CD14-positive monocyte (primary cell): ENCODE data around the gene PDCD2L. TPM values are rescaled to one million over a fixed set of nuclear protein-coding genes. Genes with fewer than 3 reads are reported as not detected.
"Not testable (repeated sequence)": the region's sequence is repeated elsewhere in the genome, so short reads cannot be mapped to it uniquely, and the experiment has no call there.

Experiments used
- DNase-seq, 3 donors: peaks; one replicate each; pipeline ENCODE4 v3.0.0-alpha.2; 2011 to 2022
- H2AFZ ChIP-seq: 2 replicates; pipeline ENCODE4 v1.6.0; 2012; ENCODE audit warnings: mild to moderate bottlenecking, low read depth, low read length, inconsistent platforms; ENCODE audit not compliant: insufficient read depth, poor library complexity, severe bottlenecking
- H3K27ac ChIP-seq, 2 donors: 1 replicate in 1 of 2; 2 replicates in 1 of 2; pipeline ENCODE4 v1.5.1; 2012 to 2013; ENCODE audit warnings: low read length in 2 of 2, control low read depth in 1 of 2, inconsistent platforms in 1 of 2, low read depth in 1 of 2, mild to moderate bottlenecking in 1 of 2
- H3K27me3 ChIP-seq, 2 donors: one replicate each; pipeline versions ENCODE4 v1.6.0 to v1.6.1; 2011 to 2013; ENCODE audit warnings: low read length in 2 of 2; ENCODE audit not compliant: control insufficient read depth in 2 of 2, insufficient read depth in 2 of 2
- H3K36me3 ChIP-seq, 2 donors: replicated peaks in 1 of 2; 1 replicate in 1 of 2; 2 replicates in 1 of 2; pipeline versions ENCODE4 v1.5.1 to v1.6.1; 2012 to 2013; ENCODE audit warnings: low read length in 2 of 2, control low read depth in 1 of 2, inconsistent platforms in 1 of 2, mild to moderate bottlenecking in 1 of 2; ENCODE audit not compliant: insufficient read depth in 2 of 2, control insufficient read depth in 1 of 2
- H3K4me1 ChIP-seq, 2 donors: 1 replicate in 1 of 2; 2 replicates in 1 of 2; pipeline versions ENCODE4 v1.5.1 to v1.6.1; 2012 to 2013; ENCODE audit warnings: low read length in 2 of 2, control low read depth in 1 of 2, inconsistent platforms in 1 of 2, mild to moderate bottlenecking in 1 of 2, moderate library complexity in 1 of 2; ENCODE audit not compliant: insufficient read depth in 2 of 2, control insufficient read depth in 1 of 2
- H3K4me2 ChIP-seq: replicated peaks from 2 replicates; pipeline ENCODE3; 2012; ENCODE audit warnings: low read length, moderate library complexity, mild to moderate bottlenecking; ENCODE audit not compliant: poor library complexity, severe bottlenecking; ENCODE audit errors: extremely low read depth
- H3K4me3 ChIP-seq, 3 experiments: fragments of 200-600 bp in 1 of 3; sonication (generic) in 1 of 3; replicated peaks in 1 of 3; 1 replicate in 2 of 3; 2 replicates in 1 of 3; pipeline ENCODE4 v1.5.1; 2011 to 2013; ENCODE audit warnings: low read length in 3 of 3, mild to moderate bottlenecking in 3 of 3, control low read depth in 2 of 3, low read depth in 2 of 3, inconsistent platforms in 1 of 3, moderate library complexity in 1 of 3
- H3K79me2 ChIP-seq: 2 replicates; pipeline ENCODE4 v1.6.0; 2012; ENCODE audit warnings: mild to moderate bottlenecking, control low read depth, inconsistent platforms, low read length, moderate library complexity; ENCODE audit not compliant: insufficient read depth
- H3K9ac ChIP-seq: 2 replicates; pipeline ENCODE4 v1.6.0; 2017; ENCODE audit warnings: low read length, mild to moderate bottlenecking; ENCODE audit not compliant: insufficient read depth, poor library complexity, severe bottlenecking
- H3K9me3 ChIP-seq, 2 donors: replicated peaks in 1 of 2; 1 replicate in 1 of 2; 2 replicates in 1 of 2; pipeline versions ENCODE4 v1.5.1 to v1.6.1; 2012 to 2013; ENCODE audit warnings: low read length in 2 of 2, control low read depth in 1 of 2; ENCODE audit not compliant: control insufficient read depth in 1 of 2, insufficient read depth in 1 of 2
- H4K20me1 ChIP-seq: 2 replicates; pipeline ENCODE4 v1.6.0; 2012; ENCODE audit warnings: mild to moderate bottlenecking, low read length, control low read depth, moderate library complexity; ENCODE audit not compliant: insufficient read depth
- H3K27ac Mint-ChIP-seq, 7 donors: one replicate each; pipeline ENCODE4 v1.8.0; 2020; ENCODE audit warnings: mild to moderate bottlenecking in 7 of 7, mixed read lengths in 7 of 7, moderate library complexity in 6 of 7, inconsistent platforms in 2 of 7
- H3K27me3 Mint-ChIP-seq, 3 donors: one replicate each; pipeline ENCODE4 v1.8.0; 2021 to 2022; ENCODE audit warnings: low read depth in 3 of 3, mild to moderate bottlenecking in 3 of 3, mixed read lengths in 3 of 3, moderate library complexity in 3 of 3, inconsistent platforms in 1 of 3
- H3K36me3 Mint-ChIP-seq, 2 donors: one replicate each; pipeline ENCODE4 v1.8.0; 2020; ENCODE audit warnings: mixed read lengths in 2 of 2, inconsistent platforms in 1 of 2, mild to moderate bottlenecking in 1 of 2
- H3K4me1 Mint-ChIP-seq: one replicate; pipeline ENCODE4 v1.8.0; 2020; ENCODE audit warnings: mild to moderate bottlenecking, mixed read lengths
- H3K4me3 Mint-ChIP-seq, 2 donors: one replicate each; pipeline ENCODE4 v1.8.0; 2020; ENCODE audit warnings: mild to moderate bottlenecking in 2 of 2, mixed read lengths in 2 of 2, moderate library complexity in 1 of 2
- H3K9me3 Mint-ChIP-seq, 7 donors: one replicate each; pipeline ENCODE4 v1.8.0; 2020 to 2022; ENCODE audit warnings: mixed read lengths in 7 of 7, mild to moderate bottlenecking in 6 of 7, moderate library complexity in 6 of 7, inconsistent platforms in 2 of 7
- CTCF ChIP-seq: fragments of 200-600 bp; IDR thresholded peaks from one replicate; pipeline ENCODE4 v1.8.0; 2022; ENCODE audit warnings: antibody characterized with exemption, mild to moderate bottlenecking
- WGBS: methylation state at CpG from one replicate; pipeline ENCODE4 v1.1.5; 2013; ENCODE audit warnings: missing lambda C conversion rate; ENCODE audit not compliant: insufficient coverage; 5-methylcytosine and 5-hydroxymethylcytosine counted together
- intact Hi-C, 2 donors: fragments of 100-400 bp; cut with micrococcal nuclease; formaldehyde crosslinking; loops; one replicate each; pipeline versions ENCODE4 v1.15.0 to v1.15.1; 2023
- polyA plus RNA-seq, 3 donors: library from polyadenylated mRNA; depleted of rRNA in 1 of 3; unstranded in 2 of 3; stranded (reverse) in 1 of 3; fragments of 300-500 nt in 2 of 3; fragments of >200 nt in 1 of 3; fragmentation: Illumina TruSeq in 2 of 3; gene quantifications; 1 replicate in 2 of 3; 2 replicates in 1 of 3; pipeline ENCODE4 v1.2.3, GENCODE V29; 2012 to 2021

Gene PDCD2L
- polyA plus RNA-seq, 3 donors, result 3.1 to 5.0 (median 4.9) TPM

DNA sequence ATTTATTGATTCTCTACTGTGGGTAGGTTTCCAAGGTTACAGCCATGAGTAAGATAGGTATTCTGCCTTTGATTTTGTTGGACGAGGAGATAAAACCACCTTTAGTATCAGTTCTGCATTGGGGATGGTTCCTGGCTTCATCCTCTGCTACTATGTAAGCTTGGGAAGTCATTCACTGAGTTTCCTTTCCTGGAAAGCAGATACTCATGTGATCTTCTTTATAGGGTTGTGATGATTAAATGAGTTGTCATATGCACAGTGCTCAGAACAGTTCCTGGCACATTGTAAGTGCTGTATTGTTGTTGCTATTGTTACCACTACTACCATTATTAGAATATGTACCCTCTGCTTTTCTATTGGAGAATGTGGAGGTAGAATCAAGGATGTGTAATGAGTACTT lies 64.2 kb downstream of the PDCD2L start:
- Mint-ChIP-seq H3K36me3 (peaks cover 73 to 93% of the 10 kb centered on the region in 2 donors), H3K9me3 (no peaks in the 10 kb centered on the region), H3K4me3 (no peak overlapping the region), H3K27me3 (no peaks in the 10 kb centered on the region), H3K27ac (no peak overlapping the region), H3K4me1 (no peaks in the 10 kb centered on the region)
- Histone ChIP-seq H3K79me2 (no peaks in the 10 kb centered on the region), H3K9me3 (no peaks in the 10 kb centered on the region), H3K36me3 (peaks cover 85 to 100% of the 10 kb centered on the region in 2 donors), H4K20me1 (no peaks in the 10 kb centered on the region), H3K4me1 (peaks cover 0 to 1% of the 10 kb centered on the region in 2 donors), H3K27me3 (no peaks in the 10 kb centered on the region), H2AFZ (no peak overlapping the region), H3K27ac (no peak overlapping the region), H3K4me3 (no peak overlapping the region), H3K9ac (no peak overlapping the region), H3K4me2 (no peak overlapping the region)
- no peak for DNase-seq
- intact Hi-C loops, result no loop called here
- no peak for TF ChIP-seq CTCF
- no CpG with 5 or more reads among the region's 1 CpG for WGBS

- H3K4me1 ChIP-seq, H3K4me2 ChIP-seq, H3K4me3 Mint-ChIP-seq, DNase-seq, H2AFZ ChIP-seq, H3K9ac ChIP-seq, H3K27me3 ChIP-seq, intact Hi-C loops, H3K27ac Mint-ChIP-seq, H3K4me1 Mint-ChIP-seq, H4K20me1 ChIP-seq, H3K9me3 ChIP-seq, H3K9me3 Mint-ChIP-seq, H3K79me2 ChIP-seq, H3K27me3 Mint-ChIP-seq, H3K27ac ChIP-seq, H3K4me3 ChIP-seq: not testable (repeated sequence)
- H3K36me3 ChIP-seq, result peaks cover 80 to 97% of the 10 kb centered on the region in 2 donors
- WGBS, result no CpG with 5 or more reads among the region's 5 CpGs
- H3K36me3 Mint-ChIP-seq, result peaks cover 67 to 87% of the 10 kb centered on the region in 2 donors
These were observed 64.8 kb downstream of the PDCD2L start for GRCh38 chr19:34469026-34469425.
